H4 (cell line): ENCODE measurements around the gene CACNA1S. TPM values are rescaled to one million over a fixed set of nuclear protein-coding genes. Genes with fewer than 3 reads are reported as not detected.

Source experiments
- DNase-seq: peaks from one replicate; pipeline ENCODE4 v3.0.0-alpha.2; 2015; ENCODE audit warnings: low spot score
- total RNA-seq: library from RNA; depleted of rRNA; stranded (reverse); fragments of >200 nt; shearing (Covaris generic); gene quantifications from 2 replicates; pipeline ENCODE4 v1.2.3, GENCODE V29; 2014; rRNA removed

CACNA1S gene
- total RNA-seq = not detected in 2 replicates

GRCh38 chr1:201112173-201112731 lies at the start of gene CACNA1S:
TSS of gene CACNA1S (minus strand) at chr1:201112426. CDS start at chr1:201112339, 87 bp downstream.
- DNase-seq = no peak

- no peak for DNase-seq
Measured at GRCh38 chr1:201157949-201158348, 45.7 kb upstream of the CACNA1S start.

- DNase-seq = no peak
Measured at GRCh38 chr1:201156819-201157218, 44.6 kb upstream of the CACNA1S start.

- no peak for DNase-seq
Measured at GRCh38 chr1:201156346-201156745, 44.1 kb upstream of the CACNA1S start.

- no peak for DNase-seq
Measured at GRCh38 chr1:201155354-201155753, 43.1 kb upstream of the CACNA1S start.

GRCh38 chr1:201154389-201155165 lies 42.4 kb upstream of the CACNA1S start, which contains the start of gene TMEM9:
TSS of gene TMEM9 (minus strand) at chr1:201154474. CDS start at chr1:201153923, 551 bp downstream.
- DNase-seq = peak; percentile 89

- DNase-seq = no peak
Measured at GRCh38 chr1:201153474-201154388, 41.5 kb upstream of the CACNA1S start.

- DNase-seq = peak; percentile 55
Measured at GRCh38 chr1:201149400-201149799, 37.2 kb upstream of the CACNA1S start.

GRCh38 chr1:201147396-201148015 lies 35.3 kb upstream of the CACNA1S start:
- no peak for DNase-seq

- no peak for DNase-seq
Measured at GRCh38 chr1:201146626-201147390, 34.6 kb upstream of the CACNA1S start.

- no peak for DNase-seq
Measured at GRCh38 chr1:201145816-201146215, 33.6 kb upstream of the CACNA1S start.

- no peak for DNase-seq
Measured at GRCh38 chr1:201145132-201145531, 32.9 kb upstream of the CACNA1S start.

- no peak for DNase-seq
Measured at GRCh38 chr1:201144701-201145100, 32.5 kb upstream of the CACNA1S start.

GRCh38 chr1:201143726-201144635 lies 31.8 kb upstream of the CACNA1S start:
- DNase-seq = no peak

- DNase-seq = no peak
Measured at GRCh38 chr1:201142849-201143725, 30.9 kb upstream of the CACNA1S start.

GRCh38 chr1:201142011-201142848 lies 30.0 kb upstream of the CACNA1S start:
- no peak for DNase-seq

- no peak for DNase-seq
Measured at GRCh38 chr1:201141418-201141817, 29.2 kb upstream of the CACNA1S start.

- no peak for DNase-seq
Measured at GRCh38 chr1:201140941-201141260, 28.7 kb upstream of the CACNA1S start.
